Right lobe of liver (tissue), 4 donors: ENCODE results near the gene PROC.

ENCODE experiments used
- CTCF ChIP-seq, 4 donors: fragments of 200-600 bp in 3 of 4; fragments of 450-650 bp in 1 of 4; IDR thresholded peaks; one replicate each; pipeline versions ENCODE4 v1.5.1 to v1.8.0; 2016 to 2022; ENCODE audit warnings: antibody characterized with exemption in 4 of 4, mild to moderate bottlenecking in 2 of 4
- POLR2A ChIP-seq: fragments of 450-650 bp; IDR thresholded peaks from one replicate; pipeline ENCODE4 v1.6.1; 2017; ENCODE audit warnings: antibody characterized with exemption, mild to moderate bottlenecking
- donor health status: DM: no; HTN: no; CAD: no.
- donor health status: DM: no; HTN: no; CAD: no.
- donor health status: DM: no; HTN: yes; CAD: no.

GRCh38 chr2:127469051-127469450 is 50.8 kb downstream of the PROC start:
- TF ChIP-seq CTCF (IDR thresholded peaks at IDR 0.05) (no peak), POLR2A (no peak)
